Esophagus muscularis mucosa (tissue), 4 donors: ENCODE measurements around the gene COQ7. TPM values are rescaled to one million over a fixed set of nuclear protein-coding genes. Genes with fewer than 3 reads are reported as not detected.

Experiments
- DNase-seq: peaks from one replicate; pipeline ENCODE4 v3.0.0-alpha.2; 2017; ENCODE audit errors: extremely low spot score
- H3K27ac ChIP-seq, 4 donors: fragments of 200-600 bp; sonication (generic); replicated peaks in 1 of 4; 1 replicate in 3 of 4; 2 replicates in 1 of 4; pipeline ENCODE4 v1.5.1; 2016 to 2019; ENCODE audit warnings: mild to moderate bottlenecking in 1 of 4
- H3K27me3 ChIP-seq, 4 donors: fragments of 200-600 bp; sonication (generic); one replicate each; pipeline versions ENCODE4 v1.5.1 to v1.6.0; 2016 to 2019
- H3K36me3 ChIP-seq, 4 donors: fragments of 200-600 bp; sonication (generic); one replicate each; pipeline ENCODE4 v1.5.1; 2016 to 2019
- H3K4me1 ChIP-seq, 4 donors: fragments of 200-600 bp; sonication (generic); one replicate each; pipeline ENCODE4 v1.5.1; 2016 to 2019
- H3K4me3 ChIP-seq, 4 donors: fragments of 200-600 bp; sonication (generic); 1 replicate in 2 of 4; 2 replicates in 2 of 4; pipeline ENCODE4 v1.5.1; 2016 to 2019; ENCODE audit warnings: mild to moderate bottlenecking in 4 of 4, moderate library complexity in 1 of 4
- H3K9me3 ChIP-seq, 4 donors: fragments of 200-600 bp; sonication (generic); 1 replicate in 3 of 4; 2 replicates in 1 of 4; pipeline ENCODE4 v1.5.1; 2016 to 2019
- EP300 ChIP-seq: sonication (generic); formaldehyde crosslinking; IDR thresholded peaks from one replicate; pipeline ENCODE4 v1.6.1; 2017; ENCODE audit warnings: antibody characterized with exemption
- POLR2A ChIP-seq: fragments of 450-650 bp; IDR thresholded peaks from one replicate; pipeline ENCODE4 v1.6.1; 2017; ENCODE audit warnings: antibody characterized with exemption, moderate library complexity, mild to moderate bottlenecking, low read depth
- POLR2AphosphoS5 ChIP-seq, 2 donors: sonication (generic); formaldehyde crosslinking; IDR thresholded peaks; one replicate each; pipeline ENCODE4 v1.6.1; 2017; ENCODE audit warnings: antibody characterized with exemption in 2 of 2
- WGBS: methylation state at CpG from one replicate; pipeline ENCODE4 v1.1.5; 2018; 5-methylcytosine and 5-hydroxymethylcytosine counted together
- intact Hi-C: fragments of 100-400 bp; cut with DNase I; formaldehyde crosslinking; loops from one replicate; pipeline ENCODE4 v1.15.1; 2023
- total RNA-seq, 4 donors: library from RNA; depleted of rRNA; stranded (reverse); fragments of >200 nt; gene quantifications; one replicate each; pipeline versions ENCODE4 v1.1.0 to v1.2.1, GENCODE V29; 2016
- TF ChIP-seq, protein P1 (sequence below), 3 experiments: fragments of 200-600 bp in 2 of 3; fragments of 450-650 bp in 1 of 3; sonication (generic) in 2 of 3; IDR thresholded peaks; one replicate each; pipeline ENCODE4 v1.5.1; 2017 to 2019; ENCODE audit warnings: antibody characterized with exemption in 3 of 3, mild to moderate bottlenecking in 2 of 3, moderate library complexity in 1 of 3

The COQ7 gene
- total RNA-seq, 4 donors from 2014 or later: 19.1 to 31.2 (median 28.8) TPM

DNA sequence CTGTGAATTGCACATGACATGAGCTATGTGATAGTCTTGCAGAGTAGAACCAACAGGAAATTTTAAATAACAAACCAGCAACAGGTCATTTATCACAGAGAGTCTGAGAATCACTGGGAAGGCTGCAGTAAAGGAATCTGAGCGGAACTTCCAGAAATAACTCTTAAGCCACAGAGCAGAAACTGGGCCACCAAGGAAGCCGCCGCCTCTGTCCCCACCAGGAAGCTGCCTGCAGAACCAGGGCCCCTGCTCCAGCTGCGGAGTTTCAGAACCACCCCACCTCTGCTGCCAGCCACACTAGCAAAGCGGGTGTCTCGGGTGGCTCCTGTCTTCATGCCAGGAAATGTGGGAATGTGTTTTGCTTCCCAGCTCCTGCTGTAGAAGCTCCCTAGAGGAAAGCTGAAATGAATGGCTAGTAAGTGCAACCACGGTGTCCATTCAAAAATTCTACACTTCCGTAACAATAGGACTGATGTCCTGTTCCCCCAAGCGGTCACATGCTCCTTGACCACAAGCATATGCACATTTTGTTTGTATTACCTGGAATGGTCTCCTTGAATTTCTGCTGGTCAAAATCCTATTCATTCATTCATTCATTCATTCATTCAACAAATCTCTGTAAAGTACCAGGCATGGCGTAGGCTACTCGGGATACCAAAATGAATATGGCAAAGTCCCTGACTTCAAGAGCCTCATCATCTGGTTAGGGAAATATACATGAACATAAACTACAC lies 38.6 kb downstream of the COQ7 start:
- no peak for DNase-seq
- WGBS: 55% methylated on average over 11 of the region's 11 CpGs
- intact Hi-C loops: no loop called here
- Histone ChIP-seq H3K36me3 (no peaks in the 10 kb centered on the region), H3K4me1 (peaks cover 0 to 13% (median 5%) of the 10 kb centered on the region in 4 donors), H3K27ac (no peak overlapping the region), H3K9me3 (no peaks in the 10 kb centered on the region), H3K4me3 (no peak overlapping the region), H3K27me3 (no peaks in the 10 kb centered on the region)
- TF ChIP-seq EP300 (no peak), POLR2A (no peak), POLR2AphosphoS5 (IDR thresholded peaks at IDR 0.05) (no peak)
- TF ChIP-seq, protein P1, sequence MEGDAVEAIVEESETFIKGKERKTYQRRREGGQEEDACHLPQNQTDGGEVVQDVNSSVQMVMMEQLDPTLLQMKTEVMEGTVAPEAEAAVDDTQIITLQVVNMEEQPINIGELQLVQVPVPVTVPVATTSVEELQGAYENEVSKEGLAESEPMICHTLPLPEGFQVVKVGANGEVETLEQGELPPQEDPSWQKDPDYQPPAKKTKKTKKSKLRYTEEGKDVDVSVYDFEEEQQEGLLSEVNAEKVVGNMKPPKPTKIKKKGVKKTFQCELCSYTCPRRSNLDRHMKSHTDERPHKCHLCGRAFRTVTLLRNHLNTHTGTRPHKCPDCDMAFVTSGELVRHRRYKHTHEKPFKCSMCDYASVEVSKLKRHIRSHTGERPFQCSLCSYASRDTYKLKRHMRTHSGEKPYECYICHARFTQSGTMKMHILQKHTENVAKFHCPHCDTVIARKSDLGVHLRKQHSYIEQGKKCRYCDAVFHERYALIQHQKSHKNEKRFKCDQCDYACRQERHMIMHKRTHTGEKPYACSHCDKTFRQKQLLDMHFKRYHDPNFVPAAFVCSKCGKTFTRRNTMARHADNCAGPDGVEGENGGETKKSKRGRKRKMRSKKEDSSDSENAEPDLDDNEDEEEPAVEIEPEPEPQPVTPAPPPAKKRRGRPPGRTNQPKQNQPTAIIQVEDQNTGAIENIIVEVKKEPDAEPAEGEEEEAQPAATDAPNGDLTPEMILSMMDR (IDR thresholded peaks at IDR 0.05): no peak

DNA sequence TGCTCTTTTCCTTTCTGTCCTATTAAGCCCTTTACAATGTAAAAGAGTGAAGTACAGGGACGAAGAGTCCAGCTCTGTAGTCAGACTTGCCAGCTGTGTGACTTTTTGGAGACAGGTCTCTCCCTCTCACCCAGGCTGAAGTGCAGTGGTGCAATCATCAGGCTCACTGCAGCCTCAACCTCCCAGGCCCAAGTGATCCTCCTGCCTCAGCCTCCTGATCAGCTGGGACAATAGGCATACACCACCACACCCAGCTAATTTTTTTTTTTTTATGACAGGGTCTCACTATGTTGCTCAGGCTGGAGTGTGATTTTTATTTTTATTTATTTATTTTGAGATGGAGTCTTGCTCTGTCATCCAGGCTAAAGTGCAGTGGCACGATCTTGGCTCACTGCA lies 39.2 kb downstream of the COQ7 start:
- intact Hi-C loops: no loop called here
- H3K9me3 ChIP-seq: no peaks in the 10 kb centered on the region
- no peak for DNase-seq
- no peak overlapping the region for H3K4me3 ChIP-seq
- TF ChIP-seq, protein P1 (IDR thresholded peaks at IDR 0.05): no peak
- TF ChIP-seq POLR2AphosphoS5 (IDR thresholded peaks at IDR 0.05) (no peak), EP300 (no peak)
- WGBS: 90% methylated on average over 2 of the region's 2 CpGs
- H3K4me1 ChIP-seq: peaks cover 0 to 13% (median 5%) of the 10 kb centered on the region in 4 donors
- H3K27ac ChIP-seq: no peak overlapping the region
- H3K27me3 ChIP-seq: no peaks in the 10 kb centered on the region
- no peaks in the 10 kb centered on the region for H3K36me3 ChIP-seq

DNA sequence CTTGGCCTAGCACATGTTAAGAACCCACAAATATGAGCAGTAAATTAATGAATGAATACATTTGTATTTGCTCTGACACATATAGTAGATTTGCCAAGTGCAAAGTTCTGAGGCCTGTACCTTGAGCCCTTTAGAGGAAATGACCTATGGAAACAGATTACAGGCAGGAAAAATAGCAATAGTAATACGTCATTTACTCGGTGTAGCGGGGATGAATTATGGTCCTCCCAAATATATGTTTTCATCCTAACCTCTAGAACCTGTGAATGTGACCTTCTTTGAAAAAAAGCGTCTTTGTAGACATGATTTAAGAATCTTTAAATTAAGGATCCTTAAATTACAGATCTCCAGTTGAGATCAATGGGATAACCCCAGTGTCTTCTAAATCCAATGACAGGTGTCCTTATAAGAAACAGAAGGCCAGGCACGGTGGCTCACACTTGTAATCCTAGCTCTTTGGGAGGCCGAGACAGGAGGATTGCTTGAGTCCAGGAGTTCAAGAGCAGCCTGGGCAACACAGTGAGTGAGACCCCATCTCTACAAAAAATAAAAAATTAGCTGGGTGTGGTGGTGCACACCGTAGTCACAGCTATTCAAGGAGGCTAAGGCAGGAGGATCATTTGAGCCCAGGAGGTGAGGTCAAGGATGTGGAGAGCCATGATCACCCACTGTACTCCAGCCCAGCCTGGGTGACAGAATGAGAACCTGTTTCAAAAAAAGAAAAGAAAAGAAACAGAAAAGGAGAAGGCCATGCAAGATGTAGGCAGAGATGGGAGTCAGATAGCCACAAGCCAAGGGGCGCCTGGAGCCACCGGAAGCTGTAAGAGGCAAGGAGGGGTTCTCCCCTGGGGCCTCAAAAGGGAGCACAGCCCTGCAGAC lies 41.2 kb downstream of the COQ7 start:
- DNase-seq: no peak
- Histone ChIP-seq H3K9me3 (no peaks in the 10 kb centered on the region), H3K27ac (no peak overlapping the region), H3K36me3 (no peaks in the 10 kb centered on the region), H3K4me1 (peaks cover 8 to 27% (median 17%) of the 10 kb centered on the region in 4 donors), H3K27me3 (no peaks in the 10 kb centered on the region), H3K4me3 (no peak overlapping the region)
- TF ChIP-seq EP300 (no peak), POLR2AphosphoS5 (IDR thresholded peaks at IDR 0.05) (no peak), POLR2A (no peak)
- TF ChIP-seq, protein P1 (IDR thresholded peaks at IDR 0.05): no peak
- WGBS: 88% methylated on average over 9 of the region's 9 CpGs
- intact Hi-C loops: no loop called here

DNA sequence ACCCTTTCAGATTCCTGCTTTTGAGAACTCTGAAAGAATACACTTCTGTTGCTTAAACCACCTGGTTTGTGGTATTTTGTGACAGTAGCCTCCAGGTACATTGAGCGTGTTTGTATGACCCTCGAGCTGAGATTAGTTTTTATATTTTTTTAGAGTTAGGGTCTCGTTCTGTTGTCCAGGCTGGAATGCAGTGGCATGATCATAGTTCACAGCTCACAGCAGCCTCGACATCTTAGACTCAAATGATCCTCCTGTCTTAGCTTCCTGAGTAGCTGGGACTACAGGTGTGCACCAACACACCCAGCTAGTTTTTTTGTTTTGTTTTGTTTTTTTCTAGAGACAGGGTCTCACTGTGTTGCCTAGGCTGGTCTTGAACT lies 41.9 kb downstream of the COQ7 start:
- WGBS: 79% methylated on average over 4 of the region's 4 CpGs
- intact Hi-C loops: no loop called here

More for the DNA sequence above, 41.9 kb downstream of the COQ7 start:
- peaks cover 8 to 27% (median 18%) of the 10 kb centered on the region in 4 donors for H3K4me1 ChIP-seq
- H3K27ac ChIP-seq: no peak overlapping the region
- H3K36me3 ChIP-seq: no peaks in the 10 kb centered on the region
- TF ChIP-seq POLR2A (no peak), POLR2AphosphoS5 (IDR thresholded peaks at IDR 0.05) (no peak), EP300 (no peak)
- TF ChIP-seq, protein P1 (IDR thresholded peaks at IDR 0.05): no peak
- H3K27me3 ChIP-seq: no peaks in the 10 kb centered on the region
- DNase-seq: no peak
- H3K9me3 ChIP-seq: no peaks in the 10 kb centered on the region
- no peak overlapping the region for H3K4me3 ChIP-seq
